Neural cell (in vitro differentiated cells): ENCODE measurements around the gene PDIA4. TPM values are rescaled to one million over a fixed set of nuclear protein-coding genes. Genes with fewer than 3 reads are reported as not detected.

Experiments used
- H2AFZ ChIP-seq: fragments of 200-600, 300-800 bp; sonication (generic), shearing (Covaris generic); 2 replicates; pipeline ENCODE4 v1.6.0; 2014; ENCODE audit warnings: low read depth, mild to moderate bottlenecking, antibody characterized with exemption, low read length, moderate library complexity
- H3F3A ChIP-seq: fragments of 200-600 bp; shearing (Covaris generic); 2 replicates; pipeline ENCODE4 v1.6.1; 2016; ENCODE audit warnings: mild to moderate bottlenecking, moderate library complexity, mixed read lengths, antibody characterized with exemption, low read length; ENCODE audit not compliant: insufficient read depth, poor library complexity, severe bottlenecking
- H3K27ac ChIP-seq: fragments of 200-600, 300-800 bp; sonication (generic), shearing (Covaris generic); 2 replicates; pipeline ENCODE4 v1.5.1; 2014; ENCODE audit warnings: mild to moderate bottlenecking, low read length, moderate library complexity
- H3K27me3 ChIP-seq: fragments of 300-800, 200-600 bp; sonication (generic), shearing (Covaris generic); 2 replicates; pipeline ENCODE4 v1.6.0; 2014; ENCODE audit warnings: mild to moderate bottlenecking, low read depth, low read length, moderate library complexity; ENCODE audit not compliant: insufficient read depth
- H3K36me3 ChIP-seq: fragments of 300-800, 200-600 bp; sonication (generic), shearing (Covaris generic); 2 replicates; pipeline ENCODE4 v1.5.1; 2014; ENCODE audit warnings: mild to moderate bottlenecking, antibody characterized with exemption, low read length, moderate library complexity; ENCODE audit not compliant: insufficient read depth
- H3K4me2 ChIP-seq: fragments of 300-800, 200-600 bp; sonication (generic), shearing (Covaris generic); 2 replicates; pipeline ENCODE4 v1.6.0; 2014; ENCODE audit warnings: mild to moderate bottlenecking, low read length
- H3K4me3 ChIP-seq: fragments of 300-800, 200-600 bp; sonication (generic), shearing (Covaris generic); 2 replicates; pipeline ENCODE4 v1.5.1; 2014; ENCODE audit warnings: mild to moderate bottlenecking, low read length, moderate library complexity
- H3K79me2 ChIP-seq: fragments of 200-600 bp; shearing (Covaris generic); replicated peaks from 2 replicates; pipeline ENCODE4 v1.6.0; 2014; ENCODE audit warnings: mild to moderate bottlenecking, low read length, moderate library complexity; ENCODE audit not compliant: insufficient read depth
- H3K9ac ChIP-seq: fragments of 300-800, 200-600 bp; sonication (generic), shearing (Covaris generic); 2 replicates; pipeline ENCODE4 v1.6.1; 2016; ENCODE audit warnings: mild to moderate bottlenecking, low read length, mixed read lengths
- H3K9me2 ChIP-seq: fragments of 200-600 bp; shearing (Covaris generic); 2 replicates; pipeline ENCODE4 v1.6.1; 2016; ENCODE audit warnings: mild to moderate bottlenecking, low read length, mixed read lengths; ENCODE audit not compliant: insufficient read depth
- H3K9me3 ChIP-seq: fragments of 200-600, 300-800 bp; sonication (generic), shearing (Covaris generic); 2 replicates; pipeline ENCODE4 v1.6.1; 2016; ENCODE audit warnings: mild to moderate bottlenecking, mixed run types, low read length, moderate library complexity, mixed read lengths
- H4K20me1 ChIP-seq: fragments of 200-600 bp; shearing (Covaris generic); 2 replicates; pipeline ENCODE4 v1.6.1; 2016; ENCODE audit warnings: mild to moderate bottlenecking, mixed run types; ENCODE audit not compliant: insufficient read depth
- CTCF ChIP-seq: fragments of 450-650 bp; IDR thresholded peaks from 2 replicates; pipeline ENCODE4 v1.5.1; 2014; ENCODE audit warnings: antibody characterized with exemption, mild to moderate bottlenecking, moderate library complexity; ENCODE audit not compliant: poor library complexity, severe bottlenecking
- EP300 ChIP-seq: fragments of 450-650 bp; conservative IDR thresholded peaks from 2 replicates; pipeline ENCODE4 v1.6.1; 2014; ENCODE audit warnings: antibody characterized with exemption, mild to moderate bottlenecking, moderate library complexity; ENCODE audit not compliant: poor library complexity, severe bottlenecking
- EZH2 ChIP-seq: fragments of 200-600, 300-800 bp; shearing (Covaris generic), sonication (generic); IDR thresholded peaks from 2 replicates; pipeline ENCODE4 v1.6.1; 2014; ENCODE audit warnings: antibody characterized with exemption, low read length, borderline replicate concordance, mild to moderate bottlenecking; ENCODE audit not compliant: insufficient read depth, poor library complexity, severe bottlenecking
- MXI1 ChIP-seq: fragments of 450-650 bp; conservative IDR thresholded peaks from 2 replicates; pipeline ENCODE4 v1.6.1; 2014; ENCODE audit warnings: antibody characterized with exemption, mild to moderate bottlenecking; ENCODE audit not compliant: poor library complexity, severe bottlenecking
- POLR2AphosphoS5 ChIP-seq: IDR thresholded peaks from 2 replicates; pipeline ENCODE4 v1.6.1; 2012
- RAD21 ChIP-seq: fragments of 450-650 bp; conservative IDR thresholded peaks from 2 replicates; pipeline ENCODE4 v1.6.1; 2014; ENCODE audit warnings: antibody characterized with exemption, mild to moderate bottlenecking, moderate library complexity
- REST ChIP-seq: IDR thresholded peaks from 2 replicates; pipeline ENCODE4 v1.6.1; 2012; ENCODE audit warnings: borderline replicate concordance
- SMC3 ChIP-seq: fragments of 450-650 bp; conservative IDR thresholded peaks from 2 replicates; pipeline ENCODE4 v1.6.1; 2014; ENCODE audit warnings: antibody characterized with exemption, mild to moderate bottlenecking, moderate library complexity; ENCODE audit not compliant: poor library complexity
- TAF1 ChIP-seq: IDR thresholded peaks from 2 replicates; pipeline ENCODE4 v1.6.1; 2012; ENCODE audit warnings: low read depth
- polyA plus RNA-seq: library from polyadenylated mRNA; depleted of rRNA; stranded (reverse); fragments of >200 nt; gene quantifications from 2 replicates; pipeline ENCODE4 v1.2.3, GENCODE V29; 2014

The PDIA4 gene
- polyA plus RNA-seq, 1 donor from 2014 or later: 41.8 TPM

DNA sequence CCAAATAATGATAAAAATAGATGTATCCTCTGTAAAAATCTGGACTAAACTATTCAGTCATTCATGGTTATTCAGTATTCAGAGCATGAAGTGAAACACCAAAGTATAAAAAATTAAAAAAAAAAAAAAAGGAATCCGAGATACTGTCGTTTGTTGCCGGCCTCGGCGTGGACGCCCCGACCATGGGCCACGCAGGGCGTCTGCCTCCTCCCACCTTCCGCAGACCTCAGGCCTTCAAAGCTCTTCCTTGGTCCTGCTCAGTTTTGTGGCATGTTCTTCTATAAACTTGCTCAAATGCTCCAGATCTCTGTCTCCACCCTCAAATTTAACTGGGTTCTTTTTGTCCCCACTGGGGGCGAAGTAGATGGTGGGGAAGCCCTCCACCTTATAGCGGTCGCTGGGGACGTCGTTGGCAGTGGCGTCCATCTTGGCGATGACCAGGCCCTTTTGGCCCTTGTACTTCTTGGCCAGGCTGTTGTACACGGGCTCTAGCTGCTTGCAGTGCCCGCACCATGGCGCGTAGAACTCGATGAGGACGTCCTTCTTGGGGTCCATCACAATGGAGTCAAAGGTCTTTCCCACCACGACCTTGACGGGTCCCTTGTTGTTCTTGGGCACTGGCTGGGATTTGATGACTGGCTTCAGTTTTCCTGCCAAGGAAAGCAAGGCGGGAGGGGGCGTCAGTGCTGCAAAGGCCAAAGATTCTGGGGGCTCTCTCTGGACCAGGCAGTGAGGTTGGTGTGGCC is 24.6 kb downstream of the PDIA4 start:
- Histone ChIP-seq H3K9me2 (no peaks in the 10 kb centered on the region), H3K79me2 (no peaks in the 10 kb centered on the region), H3K27me3 (no peaks in the 10 kb centered on the region), H3K36me3 (peaks cover 11% of the 10 kb centered on the region), H3K9ac (no peak overlapping the region), H3K9me3 (no peaks in the 10 kb centered on the region), H4K20me1 (no peaks in the 10 kb centered on the region), H2AFZ (no peak overlapping the region), H3K4me3 (no peak overlapping the region), H3K4me2 (no peak overlapping the region), H3K27ac (no peak overlapping the region), H3F3A (no peaks in the 10 kb centered on the region)
- TF ChIP-seq EP300: no peak
- no peak for TF ChIP-seq CTCF
- TF ChIP-seq TAF1: no peak

GRCh38 chr7:149003018-149003417 is 25.3 kb downstream of the PDIA4 start:
- no peak for TF ChIP-seq SMC3
- TF ChIP-seq RAD21: no peak
- TF ChIP-seq CTCF: no peak
- TF ChIP-seq MXI1: no peak
- no peak for TF ChIP-seq REST
- no peak for TF ChIP-seq EZH2
- no peak for TF ChIP-seq POLR2AphosphoS5
- TF ChIP-seq EP300: no peak
- TF ChIP-seq TAF1: no peak
- Histone ChIP-seq H2AFZ (no peak overlapping the region), H3K9me3 (no peaks in the 10 kb centered on the region), H3K79me2 (no peaks in the 10 kb centered on the region), H3K9ac (no peak overlapping the region), H3K9me2 (no peaks in the 10 kb centered on the region), H4K20me1 (no peaks in the 10 kb centered on the region), H3K4me3 (no peak overlapping the region), H3K27ac (no peak overlapping the region), H3K27me3 (no peaks in the 10 kb centered on the region), H3F3A (no peaks in the 10 kb centered on the region), H3K4me2 (no peak overlapping the region), H3K36me3 (peaks cover 11% of the 10 kb centered on the region)
